Transverse colon (tissue), 4 donors: ENCODE results near the gene GON4L. TPM values are rescaled to one million over a fixed set of nuclear protein-coding genes. Genes with fewer than 3 reads are reported as not detected.

Experiments used
- DNase-seq: peaks from one replicate; pipeline ENCODE4 v3.0.0-alpha.2; 2019
- H3K27ac ChIP-seq, 4 donors: fragments of 200-600 bp; sonication (generic); 2 replicates each; pipeline ENCODE4 v1.5.1; 2016 to 2018; ENCODE audit warnings: inconsistent platforms in 4 of 4
- H3K27me3 ChIP-seq: fragments of 200-600 bp; sonication (generic); 2 replicates; pipeline ENCODE4 v1.5.1; 2017; ENCODE audit warnings: inconsistent platforms
- H3K36me3 ChIP-seq, 4 donors: fragments of 200-600 bp; sonication (generic); 2 replicates each; pipeline ENCODE4 v1.5.1; 2017 to 2019; ENCODE audit warnings: inconsistent platforms in 4 of 4
- H3K4me1 ChIP-seq, 4 donors: fragments of 200-600 bp; sonication (generic); 2 replicates each; pipeline ENCODE4 v1.5.1; 2017 to 2020; ENCODE audit warnings: inconsistent platforms in 4 of 4
- H3K4me3 ChIP-seq, 4 donors: fragments of 200-600 bp; sonication (generic); 1 replicate in 1 of 4; 2 replicates in 3 of 4; pipeline versions ENCODE4 v1.5.1 to v1.6.1; 2017 to 2019; ENCODE audit warnings: inconsistent platforms in 4 of 4
- H3K9me3 ChIP-seq, 2 donors: fragments of 200-600 bp; sonication (generic); 2 replicates each; pipeline ENCODE4 v1.5.1; 2017 to 2019; ENCODE audit warnings: inconsistent platforms in 2 of 2
- EP300 ChIP-seq: sonication (generic); formaldehyde crosslinking; IDR thresholded peaks from one replicate; pipeline ENCODE4 v1.6.1; 2017; ENCODE audit warnings: antibody characterized with exemption, low read depth
- POLR2A ChIP-seq: fragments of 450-650 bp; IDR thresholded peaks from one replicate; pipeline ENCODE4 v1.6.1; 2016; ENCODE audit warnings: antibody characterized with exemption, mild to moderate bottlenecking, moderate library complexity
- POLR2AphosphoS5 ChIP-seq, 3 donors: sonication (generic); formaldehyde crosslinking; IDR thresholded peaks; one replicate each; pipeline ENCODE4 v1.6.1; 2016; ENCODE audit warnings: antibody characterized with exemption in 3 of 3
- WGBS, 2 donors: methylation state at CpG; one replicate each; pipeline ENCODE4 v1.1.5; 2018; ENCODE audit warnings: low coverage in 1 of 2; 5-methylcytosine and 5-hydroxymethylcytosine counted together
- in situ Hi-C, 4 donors: fragments of 200-750 bp; cut with MboI; loops; one replicate each; pipeline versions ENCODE4 v1.15.0 to v1.15.1; 2017; ENCODE audit warnings: low sequenced_read_pairs in 3 of 4, low pct_ligation_motif_present in 1 of 4, low pct_unique_long_range_greater_than_20kb in 1 of 4
- intact Hi-C: fragments of 100-400 bp; cut with DNase I; formaldehyde crosslinking; loops from one replicate; pipeline ENCODE4 v1.15.1; 2023; ENCODE audit warnings: low total_unique reads
- total RNA-seq, 4 donors: library from RNA; depleted of rRNA; stranded (reverse); fragments of >200 nt; gene quantifications; one replicate each; pipeline ENCODE4 v1.1.0, GENCODE V29; 2016
- TF ChIP-seq, protein P1 (sequence below), 5 experiments: fragments of 200-600 bp in 3 of 5; fragments of 450-650 bp in 2 of 5; sonication (generic) in 3 of 5; IDR thresholded peaks; 1 replicate in 2 of 5; 2 replicates in 3 of 5; pipeline ENCODE4 v1.5.1; 2016 to 2017; ENCODE audit warnings: antibody characterized with exemption in 5 of 5, inconsistent platforms in 3 of 5, mild to moderate bottlenecking in 2 of 5, moderate library complexity in 1 of 5

GON4L gene
- total RNA-seq, 4 donors from 2014 or later: 36.3 to 75.6 (median 45.6) TPM

GRCh38 chr1:155858800-155859233 lies 1.8 kb upstream of the GON4L start:
- Histone ChIP-seq H3K4me3 (peak overlapping the region in 3 of 4 donors; percentile 37 to 55 (median 41)), H3K4me1 (peaks cover 0 to 32% (median 24%) of the 10 kb centered on the region in 4 donors), H3K27me3 (peaks cover 13% of the 10 kb centered on the region), H3K9me3 (no peaks in the 10 kb centered on the region), H3K27ac (peak overlapping the region; percentile 87 to 92 (median 88)), H3K36me3 (peaks cover 0 to 8% (median 2%) of the 10 kb centered on the region in 4 donors)
- TF ChIP-seq POLR2AphosphoS5 (IDR thresholded peaks at IDR 0.05): no peak
- TF ChIP-seq, protein P1, sequence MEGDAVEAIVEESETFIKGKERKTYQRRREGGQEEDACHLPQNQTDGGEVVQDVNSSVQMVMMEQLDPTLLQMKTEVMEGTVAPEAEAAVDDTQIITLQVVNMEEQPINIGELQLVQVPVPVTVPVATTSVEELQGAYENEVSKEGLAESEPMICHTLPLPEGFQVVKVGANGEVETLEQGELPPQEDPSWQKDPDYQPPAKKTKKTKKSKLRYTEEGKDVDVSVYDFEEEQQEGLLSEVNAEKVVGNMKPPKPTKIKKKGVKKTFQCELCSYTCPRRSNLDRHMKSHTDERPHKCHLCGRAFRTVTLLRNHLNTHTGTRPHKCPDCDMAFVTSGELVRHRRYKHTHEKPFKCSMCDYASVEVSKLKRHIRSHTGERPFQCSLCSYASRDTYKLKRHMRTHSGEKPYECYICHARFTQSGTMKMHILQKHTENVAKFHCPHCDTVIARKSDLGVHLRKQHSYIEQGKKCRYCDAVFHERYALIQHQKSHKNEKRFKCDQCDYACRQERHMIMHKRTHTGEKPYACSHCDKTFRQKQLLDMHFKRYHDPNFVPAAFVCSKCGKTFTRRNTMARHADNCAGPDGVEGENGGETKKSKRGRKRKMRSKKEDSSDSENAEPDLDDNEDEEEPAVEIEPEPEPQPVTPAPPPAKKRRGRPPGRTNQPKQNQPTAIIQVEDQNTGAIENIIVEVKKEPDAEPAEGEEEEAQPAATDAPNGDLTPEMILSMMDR (IDR thresholded peaks at IDR 0.05): peak in 1 of 5 experiments; percentile 12
- peak; percentile 16 for DNase-seq
- in situ Hi-C loops: no loop called here
- 4 to 49% methylated on average over 3 to 12 of the region's 12 CpGs for WGBS, 2 donors
- intact Hi-C loops: no loop called here

GRCh38 chr1:155856257-155856974 lies 598 bp downstream of the GON4L start:
- Histone ChIP-seq H3K27me3 (peaks cover 13% of the 10 kb centered on the region), H3K4me3 (peak overlapping the region; percentile 34 to 84 (median 58)), H3K27ac (peak overlapping the region; percentile 67 to 92 (median 90)), H3K4me1 (peaks cover 0 to 36% (median 24%) of the 10 kb centered on the region in 4 donors), H3K36me3 (peaks cover 0 to 30% (median 7%) of the 10 kb centered on the region in 4 donors), H3K9me3 (no peaks in the 10 kb centered on the region)
- intact Hi-C loops: no loop called here
- in situ Hi-C loops: no loop called here
- TF ChIP-seq, protein P1 (IDR thresholded peaks at IDR 0.05): no peak
- TF ChIP-seq POLR2AphosphoS5 (IDR thresholded peaks at IDR 0.05) (no peak), POLR2A (no peak), EP300 (no peak)
- no peak for DNase-seq
- WGBS, 2 donors: 47 to 56% methylated on average over 8 to 20 of the region's 20 CpGs

DNA sequence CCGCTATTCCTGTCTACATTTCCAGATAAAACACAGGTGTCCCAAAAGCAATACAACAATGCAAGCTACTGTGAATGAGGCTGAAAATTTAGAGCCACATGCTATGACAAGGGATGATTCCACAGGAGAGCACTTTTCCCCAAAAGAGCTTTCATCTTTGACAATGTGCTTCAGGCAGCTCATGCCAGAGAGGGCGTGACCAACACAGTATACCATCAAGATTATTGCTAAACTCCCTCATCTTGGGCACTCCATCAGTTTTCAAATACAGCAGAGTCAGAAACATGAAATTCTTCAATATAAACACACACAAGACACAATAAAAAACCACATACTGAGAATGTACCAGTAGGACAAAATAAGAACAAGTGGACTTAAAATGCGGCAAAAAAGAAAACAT lies 6.7 kb downstream of the GON4L start:
- H3K27ac ChIP-seq: no peak overlapping the region
- H3K27me3 ChIP-seq: no peaks in the 10 kb centered on the region
- no peak overlapping the region for H3K4me3 ChIP-seq
- H3K9me3 ChIP-seq: no peaks in the 10 kb centered on the region
- in situ Hi-C loops: no loop called here
- intact Hi-C loops: no loop called here
- no peak for DNase-seq
- 90 to 92% methylated on average over 3 of the region's 3 CpGs for WGBS, 2 donors
- peaks cover 0 to 48% (median 9%) of the 10 kb centered on the region in 4 donors for H3K36me3 ChIP-seq
- peaks cover 0 to 21% (median 3%) of the 10 kb centered on the region in 4 donors for H3K4me1 ChIP-seq
- TF ChIP-seq POLR2A: no peak
- TF ChIP-seq POLR2AphosphoS5 (IDR thresholded peaks at IDR 0.05): no peak
- TF ChIP-seq, protein P1 (IDR thresholded peaks at IDR 0.05): no peak
- no peak for TF ChIP-seq EP300

- TF ChIP-seq POLR2A (no peak), POLR2AphosphoS5 (IDR thresholded peaks at IDR 0.05) (no peak), EP300 (no peak)
- TF ChIP-seq, protein P1 (IDR thresholded peaks at IDR 0.05): no peak
- H3K4me1 ChIP-seq: peaks cover 0 to 26% (median 5%) of the 10 kb centered on the region in 4 donors
- H3K36me3 ChIP-seq: peaks cover 0 to 37% (median 6%) of the 10 kb centered on the region in 4 donors
- in situ Hi-C loops: no loop called here
- H3K4me3 ChIP-seq: no peak overlapping the region
- no peaks in the 10 kb centered on the region for H3K27me3 ChIP-seq
- H3K9me3 ChIP-seq: no peaks in the 10 kb centered on the region
- intact Hi-C loops: no loop called here
- no peak for DNase-seq
- 81 to 100% methylated on average over 1 of the region's 1 CpG for WGBS, 2 donors
- H3K27ac ChIP-seq: no peak overlapping the region
These were observed 9.0 kb downstream of the GON4L start for GRCh38 chr1:155847823-155848529.
